Fibroblast of skin of right quadriceps (primary cell): Measurements from ENCODE around the gene MAP3K8.

Experiments
- DNase-seq: peaks from one replicate; pipeline ENCODE4 v3.0.0-alpha.2; 2013

Gene MAP3K8

DNA sequence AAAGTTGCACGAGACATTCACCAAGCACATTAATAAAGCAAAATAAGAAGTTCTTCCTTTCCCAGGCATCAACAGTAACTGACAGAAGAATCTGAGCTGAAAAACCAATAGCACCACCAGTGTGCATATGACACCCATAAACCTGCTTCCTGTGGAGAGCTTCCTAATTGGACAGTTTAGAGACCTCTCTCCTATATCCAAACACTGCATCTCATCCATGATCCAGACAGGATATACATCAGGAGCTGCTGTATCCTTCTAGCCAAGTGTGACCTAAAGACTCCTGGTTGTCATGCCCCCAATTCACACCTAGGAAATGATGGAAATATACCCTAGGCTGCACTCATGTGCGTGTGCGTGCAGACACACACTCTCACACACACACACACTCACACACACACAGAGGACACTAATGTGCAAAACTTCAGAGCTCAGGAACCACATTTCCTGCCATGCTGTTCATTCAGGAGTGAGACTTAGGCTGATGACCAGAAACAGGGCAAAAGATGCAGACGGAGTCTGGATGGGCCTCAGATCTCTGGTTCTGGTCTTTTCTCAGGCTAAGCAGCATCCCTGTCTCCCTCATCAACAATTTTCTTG is 58.0 kb downstream of the MAP3K8 start:
- no peak for DNase-seq

- peak; percentile 54 for DNase-seq
These were observed 59.9 kb downstream of the MAP3K8 start for GRCh38 chr10:30493609-30494530.

GRCh38 chr10:30494558-30494957 is 60.6 kb downstream of the MAP3K8 start:
- DNase-seq, result no peak

DNA sequence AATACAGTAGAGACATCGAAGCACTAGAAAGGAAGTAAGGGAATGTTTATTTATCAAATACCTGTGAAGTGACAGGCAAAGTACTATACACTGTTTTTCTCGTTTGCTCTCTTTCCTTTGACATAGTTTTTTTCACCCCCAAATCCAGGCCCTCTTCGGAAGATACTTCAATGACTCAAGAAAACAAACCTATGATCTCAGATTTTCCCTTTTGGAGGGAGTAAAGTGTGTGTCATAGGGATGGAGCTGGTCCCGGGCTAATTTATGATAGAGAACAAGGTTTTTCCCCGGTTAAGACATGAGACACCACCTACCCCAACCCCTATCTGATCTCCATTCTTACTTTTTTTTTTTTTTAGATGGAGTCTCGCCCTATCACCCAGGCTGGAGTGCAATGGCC is 61.7 kb downstream of the MAP3K8 start:
- no peak for DNase-seq

- DNase-seq, result no peak
These were observed 65.8 kb downstream of the MAP3K8 start for GRCh38 chr10:30499816-30500215.

GRCh38 chr10:30500534-30500933 is 66.5 kb downstream of the MAP3K8 start:
- DNase-seq, result no peak

DNA sequence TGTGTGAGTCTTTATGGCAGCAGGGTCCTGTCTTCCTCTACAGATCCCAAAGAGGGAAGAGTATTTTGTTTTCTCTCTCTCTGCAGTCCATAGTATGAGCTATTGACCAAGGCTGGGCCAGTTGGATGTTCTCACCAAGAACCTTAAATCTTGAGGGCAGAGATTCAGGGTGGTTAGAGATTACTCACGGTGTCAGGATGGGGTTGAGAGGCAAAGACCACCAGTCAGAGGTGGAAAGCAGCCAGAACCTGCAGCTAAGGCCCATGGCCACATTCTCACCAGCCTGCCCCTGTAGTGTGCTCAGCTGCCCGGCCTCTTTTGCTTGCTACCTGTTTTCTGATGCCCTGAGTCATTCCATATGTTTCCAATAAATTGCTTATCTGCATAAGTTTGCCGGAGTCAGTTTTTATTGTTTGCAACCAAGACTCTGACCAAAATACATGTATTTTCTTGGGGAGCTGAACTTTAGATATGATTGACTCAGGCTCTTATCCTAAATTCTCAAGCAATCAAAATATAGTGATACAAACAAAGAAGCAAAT is 67.0 kb downstream of the MAP3K8 start:
- DNase-seq, result no peak

GRCh38 chr10:30502266-30503060 is 68.5 kb downstream of the MAP3K8 start:
- DNase-seq, result no peak

DNA sequence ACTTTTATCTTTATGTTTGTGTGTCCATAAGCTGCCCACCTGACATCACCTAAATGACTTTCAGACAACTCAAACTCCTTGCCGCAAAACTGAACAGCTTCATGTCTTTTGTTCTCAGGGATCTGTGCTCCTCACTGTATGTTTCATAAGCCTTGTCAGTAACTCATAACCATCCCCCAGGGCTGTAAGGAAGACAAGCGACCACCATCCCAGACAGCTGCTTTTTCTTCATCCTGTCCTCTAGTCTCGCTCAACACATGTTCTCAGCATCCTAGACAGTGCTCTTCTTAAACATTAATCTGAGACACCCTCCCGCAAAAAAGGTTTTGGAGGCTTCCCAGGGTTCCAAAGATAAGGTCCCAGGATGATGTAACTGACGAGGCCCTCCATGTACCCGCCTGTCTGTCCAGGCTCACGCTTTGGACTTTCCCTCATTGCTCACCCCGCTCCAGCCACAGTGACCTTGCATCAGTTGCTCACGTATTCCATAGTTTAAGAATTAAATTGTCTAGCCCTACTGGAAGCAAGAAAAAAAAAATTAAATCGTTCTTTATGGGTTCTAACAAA is 69.8 kb downstream of the MAP3K8 start:
- DNase-seq, result no peak

DNA sequence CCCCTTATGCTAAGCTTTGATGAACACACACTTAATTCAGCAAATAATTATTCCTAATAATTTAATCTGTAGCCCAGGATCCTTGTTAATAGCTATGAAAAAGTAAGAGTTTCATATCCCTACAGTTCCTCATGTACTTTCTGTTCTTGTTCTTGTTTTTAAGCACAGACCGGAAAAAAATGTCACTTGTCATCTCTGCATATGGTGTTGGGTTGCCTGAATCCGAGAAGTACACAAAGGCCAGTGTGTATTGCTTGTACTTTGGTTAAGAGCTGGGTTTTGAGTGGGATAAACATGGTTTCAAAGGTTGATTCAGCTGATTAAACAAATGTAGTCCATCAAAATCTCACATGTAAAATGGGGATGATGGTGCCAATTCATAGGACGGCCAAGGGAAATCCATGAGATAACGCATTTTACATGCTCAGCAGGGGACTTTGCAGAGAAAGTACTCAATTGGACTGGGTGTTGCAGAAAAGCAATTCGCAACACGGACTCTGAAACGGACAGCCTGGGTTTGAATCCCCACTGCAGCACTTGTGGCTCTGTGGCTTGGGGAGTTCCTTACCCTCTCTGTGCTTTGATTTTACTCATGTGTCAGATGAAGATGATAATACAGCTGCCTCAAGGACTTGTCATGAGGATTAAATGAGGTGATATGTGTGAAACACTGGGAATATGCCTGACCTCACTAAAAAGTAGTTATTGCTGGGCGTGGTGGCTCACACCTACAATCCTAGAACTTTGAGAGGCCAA is 71.7 kb downstream of the MAP3K8 start:
- no peak for DNase-seq

- DNase-seq, result no peak
These were observed 75.5 kb downstream of the MAP3K8 start for GRCh38 chr10:30509508-30509907.

- peak; percentile 47 for DNase-seq
These were observed 76.4 kb downstream of the MAP3K8 start for GRCh38 chr10:30510184-30510931.

DNA sequence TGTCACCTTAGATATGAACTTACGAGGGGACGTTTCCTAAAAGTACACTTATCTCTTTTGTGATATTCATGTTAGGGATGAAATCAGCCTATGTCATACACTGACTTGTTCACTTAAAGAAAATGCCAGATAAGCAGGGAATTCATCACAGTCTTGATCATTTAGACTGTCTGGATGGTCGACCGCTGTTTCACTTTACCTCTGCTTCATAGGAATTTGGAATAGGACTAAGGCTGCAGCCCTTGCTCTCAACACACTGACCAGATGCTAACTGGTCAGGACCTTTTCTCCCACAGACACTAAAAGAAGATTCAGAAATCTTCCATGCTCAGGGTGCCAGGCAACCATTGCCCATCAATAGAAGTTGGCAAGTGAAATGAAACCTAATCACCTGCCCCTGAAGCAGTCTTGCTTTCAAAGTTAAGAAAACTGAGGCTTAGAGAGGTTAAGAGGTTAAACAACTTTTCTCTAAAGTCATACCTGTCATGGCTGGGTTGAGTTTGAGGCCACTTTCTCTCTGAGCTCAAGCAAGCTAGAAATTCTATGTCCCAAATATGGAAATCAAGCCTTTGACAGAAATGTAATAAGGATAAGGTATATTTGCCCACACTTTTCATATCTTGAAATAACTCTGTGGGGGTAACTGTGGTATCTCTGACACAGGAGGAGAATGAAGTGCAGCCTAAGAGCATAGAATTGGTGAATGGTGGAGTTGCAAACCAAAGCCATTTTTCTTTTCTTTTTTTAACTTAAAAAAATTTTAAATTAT is 77.1 kb downstream of the MAP3K8 start:
- DNase-seq, result no peak
